ENCODE measurements around the gene ADAM15.

ADAM15 gene

GRCh38 chr1:155023627-155024026 lies 27.5 kb upstream of the ADAM15 start:
- TF ChIP-seq ZNF654 (tag by site-specific recombination; IDR thresholded peaks at IDR 0.05; ENCODE audit: low read depth) (no peak), ZNF777 (tag by site-specific recombination; IDR thresholded peaks at IDR 0.05; ENCODE audit: borderline replicate concordance) (no peak), ZNF791 (tag by site-specific recombination; IDR thresholded peaks at IDR 0.05) (no peak), ZNF692 (tag by site-specific recombination; IDR thresholded peaks at IDR 0.05) (no peak), GLI2 (tag by site-specific recombination; IDR thresholded peaks at IDR 0.05; ENCODE audit: borderline replicate concordance, low read depth) (no peak), ZXDB (tag by site-specific recombination; IDR thresholded peaks at IDR 0.05) (no peak)
- TF ChIP-seq, protein P1, sequence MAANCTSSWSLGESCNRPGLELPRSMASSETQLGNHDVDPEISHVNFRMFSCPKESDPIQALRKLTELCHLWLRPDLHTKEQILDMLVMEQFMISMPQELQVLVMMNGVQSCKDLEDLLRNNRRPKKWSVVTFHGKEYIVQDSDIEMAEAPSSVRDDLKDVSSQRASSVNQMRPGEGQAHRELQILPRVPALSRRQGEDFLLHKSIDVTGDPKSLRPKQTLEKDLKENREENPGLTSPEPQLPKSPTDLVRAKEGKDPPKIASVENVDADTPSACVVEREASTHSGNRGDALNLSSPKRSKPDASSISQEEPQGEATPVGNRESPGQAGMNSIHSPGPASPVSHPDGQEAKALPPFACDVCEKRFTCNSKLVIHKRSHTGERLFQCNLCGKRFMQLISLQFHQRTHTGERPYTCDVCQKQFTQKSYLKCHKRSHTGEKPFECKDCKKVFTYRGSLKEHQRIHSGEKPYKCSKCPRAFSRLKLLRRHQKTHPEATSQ (tag by site-specific recombination; IDR thresholded peaks at IDR 0.05): no peak
- Histone ChIP-seq H3K4me3 (ENCODE audit: low read depth, low read length) (no peak overlapping the region), H3K4me1 (ENCODE audit: control insufficient read depth, insufficient read depth, low read length) (no peaks in the 10 kb centered on the region), H3K27ac (ENCODE audit: extremely low read depth, low read depth, low read length) (no peak overlapping the region; the same call in 1 of the 2 replicates), H3K36me3 (ENCODE audit: control insufficient read depth in 2 of 2, insufficient read depth in 1 of 2, low read length in 2 of 2) (no peaks in the 10 kb centered on the region), H3K9me3 (ENCODE audit: control insufficient read depth, insufficient read depth, low read depth, low read length) (no peaks in the 10 kb centered on the region)
- POLR2A ChIA-PET: interaction anchor here (0.7 kb wide), 1 partner anchor 141 kb away, joined by 3 read pairs; no protein-coding TSS in a partner anchor
- CTCF ChIA-PET: interaction anchor here (0.5 to 2.0 kb wide), 6 partner anchors 21 to 149 kb away, joined by 3 to 13 read pairs (median 3); partner anchors contain the start of gene KRTCAP2

DNA sequence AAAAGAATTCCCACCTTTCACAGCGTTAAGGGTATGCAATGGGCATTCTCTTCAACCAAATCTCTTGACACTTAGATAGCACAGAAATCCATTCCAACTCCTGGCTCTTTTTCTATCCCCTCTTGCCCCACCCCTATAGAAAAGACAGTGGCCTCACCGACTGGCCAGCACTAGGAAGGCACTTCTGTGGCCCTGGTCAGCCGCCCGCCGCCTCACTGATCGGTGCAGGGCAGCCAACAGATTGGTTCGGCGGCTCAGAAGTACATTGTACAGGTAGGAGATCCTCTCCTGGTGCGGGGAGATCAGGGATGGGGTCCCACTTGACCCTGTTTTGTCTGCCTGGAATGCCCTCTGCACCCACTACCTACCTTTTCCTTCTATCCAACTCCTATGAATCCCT lies 26.8 kb upstream of the ADAM15 start:
- no peaks in the 10 kb centered on the region for H3K4me1 ChIP-seq (ENCODE audit: control insufficient read depth, insufficient read depth, low read length)
- POLR2A ChIA-PET: no interaction called here
- no peak for TF ChIP-seq ZNF341 (tag by site-specific recombination; IDR thresholded peaks at IDR 0.05; ENCODE audit: low read depth)
- no peak for TF ChIP-seq ZNF521 (tag by site-specific recombination; IDR thresholded peaks at IDR 0.05)
- TF ChIP-seq WT1 (tag by site-specific recombination; IDR thresholded peaks at IDR 0.05): no peak
- TF ChIP-seq ZNF394 (tag by site-specific recombination; IDR thresholded peaks at IDR 0.05; ENCODE audit: borderline replicate concordance): no peak
- TF ChIP-seq MEIS1 (CRISPR knock-in tag; IDR thresholded peaks at IDR 0.05; ENCODE audit: borderline replicate concordance): no peak
- no peak for TF ChIP-seq ZNF561 (tag by site-specific recombination; IDR thresholded peaks at IDR 0.05; ENCODE audit: borderline replicate concordance)
- TF ChIP-seq ZBTB21 (tag by site-specific recombination; IDR thresholded peaks at IDR 0.05): no peak
- no peak for TF ChIP-seq SP7 (tag by site-specific recombination; IDR thresholded peaks at IDR 0.05)
- no peak for TF ChIP-seq ZNF202 (tag by site-specific recombination; IDR thresholded peaks at IDR 0.05; ENCODE audit: borderline replicate concordance)
- no peak for TF ChIP-seq ZBTB8A (tag by site-specific recombination; IDR thresholded peaks at IDR 0.05)
- TF ChIP-seq, protein P2, sequence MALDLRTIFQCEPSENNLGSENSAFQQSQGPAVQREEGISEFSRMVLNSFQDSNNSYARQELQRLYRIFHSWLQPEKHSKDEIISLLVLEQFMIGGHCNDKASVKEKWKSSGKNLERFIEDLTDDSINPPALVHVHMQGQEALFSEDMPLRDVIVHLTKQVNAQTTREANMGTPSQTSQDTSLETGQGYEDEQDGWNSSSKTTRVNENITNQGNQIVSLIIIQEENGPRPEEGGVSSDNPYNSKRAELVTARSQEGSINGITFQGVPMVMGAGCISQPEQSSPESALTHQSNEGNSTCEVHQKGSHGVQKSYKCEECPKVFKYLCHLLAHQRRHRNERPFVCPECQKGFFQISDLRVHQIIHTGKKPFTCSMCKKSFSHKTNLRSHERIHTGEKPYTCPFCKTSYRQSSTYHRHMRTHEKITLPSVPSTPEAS (tag by site-specific recombination; IDR thresholded peaks at IDR 0.05): no peak
- no peak for TF ChIP-seq GLI2 (tag by site-specific recombination; IDR thresholded peaks at IDR 0.05; ENCODE audit: borderline replicate concordance, low read depth)
- TF ChIP-seq ZNF18 (tag by site-specific recombination; IDR thresholded peaks at IDR 0.05): no peak
- TF ChIP-seq ZNF558 (tag by site-specific recombination; IDR thresholded peaks at IDR 0.05): no peak
- TF ChIP-seq ZNF174 (tag by site-specific recombination; IDR thresholded peaks at IDR 0.05): no peak
- TF ChIP-seq RBAK (tag by site-specific recombination; IDR thresholded peaks at IDR 0.05): no peak
- TF ChIP-seq BCL6B (tag by site-specific recombination; IDR thresholded peaks at IDR 0.05): no peak
- H3K36me3 ChIP-seq (ENCODE audit: control insufficient read depth in 2 of 2, insufficient read depth in 1 of 2, low read length in 2 of 2): no peaks in the 10 kb centered on the region
- no peak overlapping the region for H3K27ac ChIP-seq (ENCODE audit: extremely low read depth, low read depth, low read length)
- CTCF ChIA-PET: interaction anchor here (0.5 to 1.2 kb wide), 3 partner anchors 11 to 24 kb away, joined by 3 read pairs; no protein-coding TSS in a partner anchor
- H3K4me3 ChIP-seq (ENCODE audit: low read depth, low read length): no peak overlapping the region
- H3K9me3 ChIP-seq (ENCODE audit: control insufficient read depth, insufficient read depth, low read depth, low read length): no peaks in the 10 kb centered on the region

All from HEK293 (cell line).